Sigmoid colon (tissue), 4 donors: ENCODE data around the gene HAT1.

Experiments used
- CTCF ChIP-seq, 4 experiments: fragments of 450-650 bp in 3 of 4; fragments of 200-600 bp in 1 of 4; IDR thresholded peaks; one replicate each; pipeline ENCODE4 v1.5.1; 2016 to 2019; ENCODE audit warnings: antibody characterized with exemption in 4 of 4, mild to moderate bottlenecking in 3 of 4, moderate library complexity in 2 of 4
- EP300 ChIP-seq, 4 donors: sonication (generic); formaldehyde crosslinking; IDR thresholded peaks; one replicate each; pipeline ENCODE4 v1.6.1; 2017; ENCODE audit warnings: antibody characterized with exemption in 4 of 4
- POLR2A ChIP-seq, 2 donors: fragments of 450-650 bp; IDR thresholded peaks; one replicate each; pipeline ENCODE4 v1.6.1; 2016; ENCODE audit warnings: antibody characterized with exemption in 2 of 2, mild to moderate bottlenecking in 2 of 2, moderate library complexity in 2 of 2
- POLR2AphosphoS5 ChIP-seq, 4 donors: sonication (generic); formaldehyde crosslinking; IDR thresholded peaks; one replicate each; pipeline ENCODE4 v1.6.1; 2017; ENCODE audit warnings: antibody characterized with exemption in 4 of 4

GRCh38 chr2:171880774-171881173, 41.5 kb upstream of the HAT1 start:
- TF ChIP-seq EP300 (IDR thresholded peaks at IDR 0.05), result no peak
- TF ChIP-seq POLR2A (IDR thresholded peaks at IDR 0.05), result no peak
- TF ChIP-seq CTCF (IDR thresholded peaks at IDR 0.05), result no peak
- TF ChIP-seq POLR2AphosphoS5 (IDR thresholded peaks at IDR 0.05), result no peak
